NCI-H146 treated with DMSO at 0.1 percent for 48 hours (cell line): Measurements from ENCODE around the gene GRIA1.
A peak's percentile ranks its signal among the peaks of the same experiment; 100 is the strongest.
"Not testable (repeated sequence)": the region's sequence is repeated elsewhere in the genome, so short reads cannot be mapped to it uniquely, and the experiment has no call there.

Source experiments
- DNase-seq: peaks from one replicate; lab custom pipeline; 2025; ENCODE audit not compliant: unreplicated experiment; lab: John Stamatoyannopoulos, UW

Gene GRIA1

DNA sequence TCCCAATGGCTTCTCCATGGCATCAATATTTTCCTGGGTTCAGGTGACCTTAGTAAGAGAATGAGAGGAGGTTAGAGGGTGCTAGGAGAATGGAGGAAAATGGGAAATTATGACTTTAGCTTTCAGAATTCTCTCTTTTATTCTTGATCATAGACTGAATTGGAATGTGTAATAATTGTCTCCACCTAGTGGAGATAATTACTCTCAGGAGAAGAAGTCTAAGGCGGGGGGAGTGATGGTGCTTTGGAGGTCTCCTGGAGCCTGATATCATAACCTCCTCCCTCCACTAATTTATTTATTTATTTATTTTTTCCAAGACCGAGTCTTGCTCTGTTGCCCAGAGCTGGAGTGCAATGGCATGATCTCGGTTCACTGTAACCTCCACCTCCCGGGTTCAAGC, 221.3 kb downstream of the GRIA1 start:
- no peak for DNase-seq

DNA sequence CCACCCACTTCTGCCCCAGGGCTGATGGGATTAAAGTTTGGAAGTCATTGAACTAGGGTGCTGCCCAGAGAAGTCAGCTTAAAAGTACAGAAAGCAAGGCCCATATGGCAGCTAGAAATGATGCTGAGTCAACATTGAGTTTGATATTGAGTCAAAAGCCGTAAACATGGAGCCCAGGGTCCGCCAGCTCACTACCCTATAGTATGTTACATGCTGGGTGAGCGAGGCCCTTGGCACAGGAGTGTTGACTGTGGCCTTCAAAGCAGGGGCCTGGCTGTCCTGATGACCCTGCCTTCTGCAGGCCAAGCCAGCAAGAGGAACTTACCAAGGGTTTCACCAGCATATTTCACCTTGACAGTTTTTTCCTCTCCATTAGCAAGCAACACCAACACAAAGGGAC, 222.5 kb downstream of the GRIA1 start:
- no peak for DNase-seq

DNA sequence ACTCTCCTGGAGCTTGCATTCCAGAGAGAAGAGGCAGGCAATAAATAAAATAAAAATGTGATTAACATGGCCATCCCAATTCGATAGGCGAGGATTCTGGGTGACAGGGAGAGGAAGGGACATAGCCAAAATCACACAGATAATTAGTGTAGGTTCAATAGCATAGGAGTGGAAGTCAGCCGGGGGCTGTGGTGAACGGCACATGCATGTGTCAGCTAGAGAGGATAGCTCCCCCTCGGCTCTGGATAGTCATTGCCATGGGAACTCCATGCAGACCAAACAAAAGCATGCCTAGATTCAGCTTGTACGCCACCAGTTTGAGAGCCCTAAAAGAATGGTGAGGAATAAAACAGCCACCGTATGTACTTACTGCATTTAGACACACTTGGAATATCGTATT, 223.5 kb downstream of the GRIA1 start:
- no peak for DNase-seq

DNA sequence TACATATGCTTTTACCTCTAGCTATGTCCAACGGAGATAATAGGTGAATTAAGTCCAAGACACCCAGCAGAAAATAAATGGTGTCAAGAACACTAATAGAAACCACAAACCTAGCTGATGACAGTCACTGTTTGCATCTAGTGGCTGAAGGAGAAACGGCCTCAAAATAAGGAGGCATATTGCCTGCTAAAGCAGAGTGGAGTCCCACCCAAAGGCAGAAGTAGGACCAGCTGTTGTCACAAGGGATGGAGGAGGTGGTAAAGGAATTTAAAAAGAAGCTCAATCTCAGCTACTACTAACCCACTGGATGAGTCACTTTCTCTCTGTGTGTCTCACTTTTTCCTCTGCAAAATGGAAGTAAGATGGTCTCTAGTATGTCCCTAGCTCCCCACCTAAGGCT, 224.3 kb downstream of the GRIA1 start:
- no peak for DNase-seq

DNA sequence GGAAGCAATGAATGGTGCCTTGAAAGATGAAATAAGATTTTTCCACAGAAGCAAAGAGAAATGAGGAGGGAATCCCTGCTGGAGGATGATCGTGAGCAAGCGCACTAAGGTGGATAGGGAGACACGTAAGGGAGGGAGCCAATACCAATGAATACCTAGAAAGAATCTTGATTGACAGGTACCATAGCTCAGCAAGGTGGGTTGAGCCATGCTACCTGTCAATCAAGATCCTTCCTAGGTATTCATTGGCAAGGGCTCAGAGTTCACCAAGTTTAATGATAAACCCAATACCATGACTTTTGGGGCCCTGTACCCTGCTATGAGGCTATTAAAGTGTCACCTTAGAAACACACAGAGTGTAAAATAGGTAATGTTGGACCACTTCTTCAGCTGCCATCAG, 226.8 kb downstream of the GRIA1 start:
- DNase-seq, result no peak

DNA sequence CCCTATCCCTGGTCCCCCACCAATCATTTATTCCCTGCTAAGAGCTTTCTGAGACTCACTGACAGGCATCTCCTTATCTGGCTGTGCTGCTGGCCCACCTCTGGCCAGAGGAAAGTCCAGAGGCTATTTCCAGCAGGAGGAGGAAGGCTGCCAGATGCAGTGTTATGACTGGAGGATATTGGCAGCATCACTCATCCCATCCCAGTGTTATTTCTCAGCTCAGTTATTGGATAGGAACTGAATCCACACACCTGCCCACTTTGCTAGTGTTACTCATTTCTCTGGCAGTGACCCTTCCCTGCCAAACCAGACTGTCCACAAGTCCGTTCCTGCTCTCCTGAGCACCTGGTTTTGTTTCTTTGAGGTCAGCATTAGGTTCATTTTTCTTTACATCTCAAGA, 228.2 kb downstream of the GRIA1 start:
- no peak for DNase-seq

DNA sequence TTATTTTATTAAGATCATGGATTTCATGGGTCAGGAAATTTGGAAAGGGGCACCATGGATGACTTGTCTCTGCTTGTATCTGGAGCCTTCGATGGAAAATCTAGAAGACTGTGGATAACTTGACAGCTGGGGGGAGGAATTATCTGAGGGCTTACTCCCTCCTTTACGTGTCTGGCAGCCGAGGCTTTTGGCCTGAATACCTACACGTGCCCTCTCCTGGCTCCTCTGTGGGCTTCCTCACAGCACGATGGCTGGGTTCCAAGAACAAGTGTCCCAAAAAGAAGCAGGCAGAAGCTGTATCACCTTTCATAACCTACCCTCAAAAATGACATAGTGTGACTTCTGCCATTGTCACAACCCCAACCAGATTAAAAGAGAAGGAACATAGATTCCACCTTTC, 228.9 kb downstream of the GRIA1 start:
- no peak for DNase-seq

DNA sequence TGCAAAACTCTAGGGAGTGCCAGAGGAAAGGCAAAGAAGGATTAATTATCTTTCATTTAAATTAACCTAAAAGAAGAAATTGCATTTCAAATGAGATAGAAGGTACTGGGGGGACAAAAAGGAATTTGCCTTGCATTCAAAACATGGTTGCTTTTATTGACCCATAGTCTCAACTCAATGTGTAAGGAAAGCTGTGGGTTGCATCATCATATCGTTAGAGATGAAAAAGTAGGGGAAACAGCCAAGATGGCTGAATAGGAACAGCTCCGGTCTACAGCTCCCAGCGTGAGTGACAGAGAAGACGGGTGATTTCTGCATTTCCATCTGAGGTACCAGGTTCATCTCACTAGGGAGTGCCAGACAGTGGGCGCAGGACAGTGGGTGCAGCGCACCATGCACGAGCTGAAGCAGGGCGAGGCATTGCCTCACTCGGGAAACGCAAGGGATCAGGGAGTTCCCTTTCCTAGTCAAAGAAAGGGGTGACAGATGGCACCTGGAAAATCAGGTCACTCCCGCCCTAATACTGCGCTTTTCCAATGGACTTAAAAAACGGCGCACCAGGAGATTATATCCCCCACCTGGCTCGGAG, 232.6 kb downstream of the GRIA1 start:
- DNase-seq, result not testable (repeated sequence)

DNA sequence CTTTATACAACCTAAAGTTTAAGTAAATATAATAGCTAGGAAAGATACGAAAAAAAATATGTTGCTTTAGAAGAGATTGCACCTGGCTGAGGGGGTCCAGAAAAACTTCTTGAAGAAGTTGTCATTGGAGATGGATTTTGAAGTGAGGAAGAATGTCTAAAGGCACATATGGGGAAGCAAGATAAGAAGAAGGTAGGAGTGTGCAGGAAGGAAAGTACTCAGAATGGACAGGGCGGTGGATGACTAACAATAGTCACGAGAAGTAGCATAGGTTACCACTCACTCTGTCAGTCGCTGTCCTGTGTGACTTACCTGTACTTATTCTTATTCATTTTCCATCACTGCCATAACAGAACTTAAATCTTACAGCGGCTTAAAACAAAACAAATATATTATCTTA, 251.6 kb downstream of the GRIA1 start:
- DNase-seq, result no peak

DNA sequence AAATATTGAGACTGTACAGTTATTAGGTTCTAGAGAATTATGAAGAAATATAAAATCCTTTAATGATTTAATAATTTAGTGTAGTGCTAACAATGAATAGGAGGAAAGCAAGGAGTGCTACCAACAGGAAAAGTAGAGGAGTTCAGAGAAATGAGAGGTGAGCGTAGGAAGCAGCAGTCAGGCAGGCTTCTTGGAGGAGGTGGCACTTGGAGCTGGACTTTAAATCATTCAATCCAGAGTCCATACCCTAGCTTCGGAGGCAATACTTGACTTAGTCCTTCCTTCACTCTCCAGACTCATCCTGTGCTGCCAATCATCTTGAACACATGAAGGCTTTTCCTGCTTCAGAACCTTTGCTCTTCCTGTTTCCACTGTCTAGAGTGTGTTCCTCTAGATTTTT, 254.3 kb downstream of the GRIA1 start:
- DNase-seq, result no peak

DNA sequence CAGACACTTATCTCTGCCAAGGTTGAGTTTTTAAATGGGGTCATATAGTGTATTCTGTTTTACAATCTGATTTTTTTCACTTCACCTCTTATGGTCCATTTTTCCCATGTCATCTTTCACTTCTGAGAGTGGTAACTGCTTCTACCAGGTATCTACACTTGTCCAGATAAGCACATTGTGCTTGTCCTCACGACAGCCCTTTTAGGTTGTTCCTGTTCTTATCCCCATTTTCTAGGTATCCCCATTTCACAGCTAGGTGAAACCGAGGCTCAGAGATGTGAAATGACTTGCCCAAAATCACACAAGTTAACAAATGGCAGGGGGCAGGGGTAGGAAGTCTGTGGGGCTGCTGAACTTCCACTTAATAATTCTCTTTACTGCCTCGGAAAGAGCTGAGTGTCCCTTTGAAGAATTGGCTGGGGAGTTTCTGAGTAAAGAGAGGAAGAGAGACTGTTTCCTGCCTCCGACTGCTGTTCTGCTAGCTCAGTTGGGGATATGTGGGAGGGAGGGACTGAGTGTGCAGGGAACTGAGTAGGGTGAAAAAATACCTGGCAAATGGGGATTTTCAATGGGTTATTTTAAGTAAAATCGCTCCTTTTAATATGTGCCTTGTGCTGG, 255.4 kb downstream of the GRIA1 start:
- DNase-seq, result no peak

DNA sequence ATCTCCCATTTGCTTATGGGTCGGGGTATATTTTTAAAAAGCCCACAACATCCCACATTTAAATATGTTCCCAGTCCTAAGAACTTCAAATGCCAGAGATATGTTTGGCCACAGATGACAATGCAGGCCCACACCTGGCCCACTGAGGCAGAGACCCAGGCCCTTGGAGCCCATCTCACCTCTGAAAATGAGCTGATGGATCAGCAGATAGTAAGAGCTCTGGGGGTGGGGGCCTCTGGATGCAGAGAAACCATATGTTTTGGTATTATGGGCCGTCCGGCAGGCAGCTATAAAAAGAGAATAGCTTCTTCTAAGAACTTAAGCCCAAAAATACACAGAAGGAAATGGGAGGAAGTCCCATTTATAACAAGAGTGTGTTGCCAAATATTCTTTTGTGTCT, 256.0 kb downstream of the GRIA1 start:
- no peak for DNase-seq

DNA sequence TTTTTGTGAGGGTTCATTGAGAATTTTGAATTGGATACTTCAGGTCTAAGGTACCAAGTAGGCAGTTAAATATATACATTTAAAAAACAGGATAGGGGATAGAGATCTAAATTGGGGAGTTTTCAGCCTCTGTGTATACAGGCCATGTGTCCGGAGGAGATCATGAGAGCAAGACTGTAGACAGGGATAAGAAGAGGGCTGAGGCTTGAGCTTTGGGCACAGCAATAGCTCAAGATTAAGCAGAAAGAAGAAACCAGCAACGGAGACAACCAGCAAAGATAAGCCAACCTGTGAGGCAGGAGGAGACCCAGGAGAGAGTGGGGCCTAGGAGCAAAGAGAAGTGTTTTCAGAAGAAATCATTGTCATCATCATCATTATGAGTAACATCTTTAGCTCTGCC, 258.4 kb downstream of the GRIA1 start:
- no peak for DNase-seq

DNA sequence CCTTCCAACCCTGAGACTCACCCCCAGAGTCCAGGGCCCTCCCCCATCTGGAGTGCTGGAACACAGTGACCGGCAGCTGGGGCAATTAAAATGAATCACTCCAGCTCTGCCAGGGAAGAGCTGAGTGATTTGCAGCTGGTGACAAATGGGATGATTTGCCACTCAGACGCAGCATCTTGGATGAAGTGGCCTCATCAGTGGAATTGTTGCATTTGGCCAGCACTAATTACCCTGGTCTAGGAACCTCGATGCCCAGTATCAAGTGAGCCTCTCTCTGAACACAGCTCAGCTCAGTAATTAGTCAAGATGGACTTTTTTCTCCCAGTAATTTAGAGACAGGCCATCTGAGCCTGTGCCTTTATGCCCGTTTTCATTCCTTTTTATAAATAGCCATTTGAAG, 259.5 kb downstream of the GRIA1 start:
- peak; percentile 11 for DNase-seq

DNA sequence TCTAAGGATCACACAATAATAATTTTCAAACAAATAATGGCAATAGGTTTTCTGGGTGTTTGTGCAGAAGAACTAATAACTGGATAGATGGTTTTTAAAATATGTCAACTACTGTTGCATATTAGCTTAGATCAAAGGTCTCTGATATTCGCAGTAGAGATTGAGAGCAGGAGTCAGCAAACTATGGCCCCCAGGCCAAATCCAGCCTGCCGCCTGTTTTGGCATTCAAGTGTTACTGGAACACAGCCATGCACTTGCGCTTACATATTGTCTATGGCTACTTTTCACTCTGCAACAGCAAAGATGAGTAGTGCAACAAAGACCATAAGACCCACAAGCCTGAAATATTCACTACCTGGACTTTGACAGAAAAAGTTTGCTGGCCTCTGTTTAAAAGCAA, 260.8 kb downstream of the GRIA1 start:
- DNase-seq, result no peak

DNA sequence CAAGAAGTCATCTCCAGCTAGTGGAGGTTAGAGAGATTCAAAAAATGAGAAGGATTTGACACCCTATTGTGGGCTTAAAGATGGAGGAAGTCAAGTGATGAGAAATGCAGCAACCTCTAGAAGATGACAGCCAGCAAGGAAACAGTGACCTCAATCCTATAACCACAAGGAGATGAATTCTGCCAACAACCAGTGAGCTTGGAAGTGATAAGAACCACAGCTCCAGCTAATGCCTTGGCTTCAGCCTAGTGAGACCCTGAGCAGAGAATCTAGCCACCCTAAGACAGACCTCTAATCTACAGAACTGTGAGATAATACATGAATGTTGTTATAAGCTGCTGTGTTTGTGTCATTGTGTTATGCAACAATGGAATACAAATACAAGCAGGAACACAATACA, 262.4 kb downstream of the GRIA1 start:
- DNase-seq, result no peak

DNA sequence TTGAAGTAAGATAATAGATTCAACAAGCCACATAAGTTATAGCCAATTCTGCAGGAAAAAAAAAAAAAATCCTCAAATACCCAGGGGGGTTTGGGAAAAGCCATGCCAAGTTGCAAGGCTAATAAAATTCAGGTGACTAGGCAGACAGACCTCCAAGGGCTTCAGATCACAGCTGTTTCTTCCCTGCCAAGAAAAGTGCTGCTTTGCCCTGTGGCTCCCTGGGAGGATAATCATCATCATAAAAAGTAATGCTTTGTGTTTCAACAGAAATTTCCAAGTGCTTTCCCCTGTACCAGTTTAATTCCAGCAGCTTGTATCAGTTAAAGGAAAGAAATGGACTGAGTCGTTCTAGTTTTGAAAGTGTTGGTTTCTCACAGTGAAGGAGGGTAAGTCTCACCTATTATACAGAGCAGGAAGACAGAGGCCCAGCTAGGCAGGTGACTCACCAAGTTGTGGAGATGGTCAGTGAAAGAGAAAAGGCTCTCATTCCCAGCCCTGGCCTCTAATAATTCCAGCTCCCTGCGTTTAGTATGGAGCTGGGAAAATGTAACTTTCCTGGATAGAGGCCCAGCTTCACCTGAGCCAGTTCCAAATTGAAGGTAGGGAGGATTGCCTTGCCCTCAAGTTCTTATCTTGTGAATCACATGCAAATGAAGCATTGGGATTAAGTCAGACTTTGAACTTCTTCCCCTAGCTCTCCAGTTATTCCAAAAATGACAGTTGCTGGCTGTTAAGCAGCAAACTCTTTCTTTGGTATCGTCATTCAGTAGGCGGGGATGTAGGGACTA, 263.4 kb downstream of the GRIA1 start:
- no peak for DNase-seq

DNA sequence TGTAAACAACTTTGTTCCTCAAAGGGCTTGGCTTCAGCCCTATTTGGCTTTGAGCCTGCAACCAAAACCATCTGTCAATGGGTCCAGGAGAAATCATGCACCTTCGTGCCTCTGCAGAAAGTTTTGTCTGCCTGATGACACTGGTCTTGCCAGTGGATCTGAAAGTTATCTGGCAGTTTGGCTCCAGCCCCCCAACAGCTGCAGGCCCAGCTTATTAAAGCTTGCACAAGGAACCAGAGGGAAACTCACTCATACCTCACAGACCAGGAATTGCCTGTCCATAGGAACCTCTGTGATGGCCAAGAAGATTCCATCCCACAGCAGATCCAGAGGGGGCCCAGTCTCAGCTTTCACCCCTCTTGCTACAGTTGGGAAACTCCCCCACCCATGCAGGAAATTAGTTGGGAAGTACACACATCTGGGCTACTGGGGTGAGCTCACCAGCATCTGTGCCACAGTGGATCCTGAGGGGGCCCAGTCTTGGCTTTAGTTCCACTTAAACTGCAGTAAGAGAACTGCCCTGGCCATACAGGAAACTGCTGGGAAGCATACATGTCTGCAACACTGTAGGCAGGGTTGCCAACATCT, 265.5 kb downstream of the GRIA1 start:
- DNase-seq, result no peak

DNA sequence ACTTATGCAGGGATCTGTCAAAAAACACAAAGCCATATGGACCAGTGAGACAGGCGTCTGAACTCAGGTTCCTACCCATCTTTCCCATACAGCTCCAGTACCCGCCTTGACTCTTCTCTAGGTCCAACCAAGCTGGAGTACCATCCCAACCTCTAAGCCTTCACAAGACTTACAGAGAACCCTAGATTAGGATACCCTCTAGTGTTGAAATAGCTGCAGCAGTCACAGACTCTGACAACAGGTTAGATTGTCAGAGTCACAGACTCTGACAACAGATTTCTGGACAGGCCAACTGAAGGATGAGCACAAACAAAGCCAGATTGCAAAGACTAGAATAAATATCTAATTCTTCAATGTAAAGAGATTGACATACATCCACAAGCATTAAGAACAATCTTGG, 266.1 kb downstream of the GRIA1 start:
- no peak for DNase-seq

DNA sequence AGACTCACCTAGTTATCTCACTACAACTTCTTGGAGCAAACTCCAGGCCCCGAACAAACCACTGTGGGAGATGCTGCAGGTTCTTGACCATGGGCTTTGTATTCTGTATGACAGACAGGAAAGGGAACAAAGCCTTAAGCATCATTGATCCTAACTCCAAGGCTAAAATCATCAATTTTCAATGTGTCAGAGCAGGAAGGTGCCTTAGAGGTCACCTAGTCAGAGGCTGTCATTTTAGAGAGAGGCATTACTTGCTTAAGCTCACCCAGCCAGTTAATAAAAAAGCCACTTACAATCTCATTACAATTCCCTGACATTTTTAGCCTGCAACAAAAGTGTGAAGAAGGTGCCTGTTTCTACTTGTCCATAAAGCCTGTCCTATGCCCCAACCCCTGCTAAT, 275.5 kb downstream of the GRIA1 start:
- DNase-seq, result no peak

DNA sequence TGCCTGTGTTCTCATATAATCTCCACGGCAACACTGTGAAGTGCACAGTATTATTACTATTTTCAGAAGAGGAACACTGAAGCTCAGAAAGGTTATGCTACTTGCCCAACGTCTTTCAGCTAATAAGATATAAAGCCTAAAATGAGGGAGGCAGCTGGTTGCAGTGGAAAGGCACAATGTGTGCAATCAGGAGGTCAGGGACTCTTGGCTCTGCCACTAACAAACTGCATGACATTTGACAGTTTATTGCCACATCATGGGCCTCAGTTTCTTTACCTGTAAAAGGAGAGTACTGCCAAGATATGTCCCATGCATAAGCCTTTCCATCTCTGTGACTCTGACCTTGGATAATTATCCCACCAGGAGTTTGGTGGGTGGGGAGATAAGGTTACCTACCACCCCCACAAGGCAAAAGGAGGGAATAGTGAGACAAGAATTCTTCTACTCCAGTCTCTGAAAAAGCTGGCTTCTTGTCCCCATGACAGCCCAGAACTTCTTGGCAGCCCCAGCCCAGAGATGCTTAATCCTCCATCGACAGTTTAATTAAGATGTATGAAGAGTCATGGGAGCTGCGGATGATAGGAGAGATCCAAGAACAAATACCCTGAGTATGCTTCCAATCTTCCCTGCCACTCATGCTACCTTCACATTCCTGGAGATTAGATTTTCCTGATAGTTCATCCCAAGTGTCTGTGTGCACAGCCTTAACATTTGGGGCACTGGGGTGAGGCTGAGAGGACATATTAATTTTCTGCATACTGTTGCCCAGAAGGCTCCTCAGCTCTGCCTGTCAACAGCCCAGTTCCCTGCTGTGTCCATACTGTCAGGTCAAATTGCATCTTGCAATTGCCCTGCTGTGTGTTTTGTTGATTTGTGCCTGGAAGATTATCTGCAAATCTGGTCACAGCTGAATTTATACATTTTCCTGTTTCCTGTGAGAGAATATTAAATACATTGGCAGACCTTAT, 277.0 kb downstream of the GRIA1 start:
- no peak for DNase-seq
